Body of pancreas (tissue), 4 donors: ENCODE results near the gene PACS2. TPM values are rescaled to one million over a fixed set of nuclear protein-coding genes. Genes with fewer than 3 reads are reported as not detected.
A peak's percentile ranks its signal among the peaks of the same experiment; 100 is the strongest.
"Not testable (repeated sequence)": the region's sequence is repeated elsewhere in the genome, so short reads cannot be mapped to it uniquely, and the experiment has no call there.

Experiments
- ATAC-seq: fragments of 150-250 bp; one replicate; pipeline ENCODE4 v1.9.1; 2016
- DNase-seq, 4 donors: peaks; one replicate each; pipeline ENCODE4 v3.0.0-alpha.2; 2019
- H3K27ac ChIP-seq, 4 donors: fragments of 200-600 bp; sonication (generic); 1 replicate in 3 of 4; 2 replicates in 1 of 4; pipeline versions ENCODE4 v1.5.1 to v1.6.1; 2016 to 2019; ENCODE audit warnings: mild to moderate bottlenecking in 1 of 4, mixed read lengths in 1 of 4, moderate library complexity in 1 of 4
- H3K27me3 ChIP-seq, 2 donors: fragments of 200-600 bp; sonication (generic); one replicate each; pipeline ENCODE4 v1.6.0; 2016; ENCODE audit warnings: mild to moderate bottlenecking in 1 of 2
- H3K36me3 ChIP-seq, 2 donors: fragments of 200-600 bp; sonication (generic); replicated peaks in 1 of 2; 2 replicates each; pipeline ENCODE4 v1.5.1; 2016; ENCODE audit warnings: low read depth in 2 of 2; ENCODE audit not compliant: insufficient read depth in 1 of 2
- H3K4me1 ChIP-seq: fragments of 200-600 bp; sonication (generic); one replicate; pipeline ENCODE4 v1.6.0; 2016
- H3K4me3 ChIP-seq, 2 donors: fragments of 200-600 bp; sonication (generic); 1 replicate in 1 of 2; 2 replicates in 1 of 2; pipeline ENCODE4 v1.5.1; 2016 to 2019
- H3K9me3 ChIP-seq, 3 donors: fragments of 200-600 bp; sonication (generic); 1 replicate in 2 of 3; 2 replicates in 1 of 3; pipeline ENCODE4 v1.5.1; 2016
- CTCF ChIP-seq, 7 experiments: fragments of 450-650 bp in 4 of 7; fragments of 200-600 bp in 3 of 7; sonication (generic) in 3 of 7; IDR thresholded peaks; one replicate each; pipeline ENCODE4 v1.5.1; 2016 to 2019; ENCODE audit warnings: antibody characterized with exemption in 7 of 7
- POLR2A ChIP-seq, 3 donors: fragments of 450-650 bp; IDR thresholded peaks; one replicate each; pipeline ENCODE4 v1.6.1; 2016; ENCODE audit warnings: antibody characterized with exemption in 3 of 3, mild to moderate bottlenecking in 2 of 3
- WGBS, 2 donors: methylation state at CpG; one replicate each; pipeline ENCODE4 v1.1.5; 2017; 5-methylcytosine and 5-hydroxymethylcytosine counted together
- intact Hi-C: fragments of 100-400 bp; cut with DNase I; formaldehyde crosslinking; loops from one replicate; pipeline ENCODE4 v1.15.1; 2023
- total RNA-seq, 2 donors: library from RNA; depleted of rRNA; stranded (reverse); fragments of >200 nt; gene quantifications; one replicate each; pipeline ENCODE4 v1.1.0, GENCODE V29; 2016

Gene PACS2
- total RNA-seq, 2 donors from 2014 or later, result 56.6 to 102 TPM

- Histone ChIP-seq H3K36me3 (no peaks in the 10 kb centered on the region), H3K9me3 (no peaks in the 10 kb centered on the region), H3K4me1 (peaks cover 34% of the 10 kb centered on the region), H3K4me3 (no peak overlapping the region), H3K27ac (peak overlapping the region in 1 of 4 donors; percentile 17), H3K27me3 (no peaks in the 10 kb centered on the region)
- DNase-seq (peak in 3 of 4 donors; percentile 48 to 61 (median 59)), ATAC-seq (peak; percentile 72)
- intact Hi-C loops, result loop anchor here (10.0 kb wide), 1 partner anchor 199 kb away; no protein-coding TSS in a partner anchor
- TF ChIP-seq CTCF (IDR thresholded peaks at IDR 0.05), result no peak
- TF ChIP-seq POLR2A (IDR thresholded peaks at IDR 0.05), result no peak
- 20 to 55% methylated on average over 1 to 15 of the region's 15 CpGs for WGBS, 2 donors
Observed at GRCh38 chr14:105294142-105294597, 20.4 kb upstream of the PACS2 start.

GRCh38 chr14:105297311-105297710 lies 17.2 kb upstream of the PACS2 start:
- not testable (repeated sequence) for H3K9me3 ChIP-seq, H3K4me3 ChIP-seq, H3K27me3 ChIP-seq, ATAC-seq, H3K27ac ChIP-seq, H3K36me3 ChIP-seq, DNase-seq
- peaks cover 48% of the 10 kb centered on the region for H3K4me1 ChIP-seq
- intact Hi-C loops, result loop anchor here (10.0 kb wide), 1 partner anchor 203 kb away; no protein-coding TSS in a partner anchor
- 91 to 92% methylated on average over 11 of the region's 11 CpGs for WGBS, 2 donors

GRCh38 chr14:105299654-105300541 lies 14.7 kb upstream of the PACS2 start:
- WGBS, 2 donors, result 4 to 10% methylated on average over 18 to 48 of the region's 54 CpGs
- peak overlapping the region; percentile 94 to 99 (median 98) for H3K27ac ChIP-seq
- peak; percentile 9 for ATAC-seq
- peak in 1 of 4 donors; percentile 61 for DNase-seq
- no peaks in the 10 kb centered on the region for H3K27me3 ChIP-seq
- no peak for TF ChIP-seq POLR2A (IDR thresholded peaks at IDR 0.05)
- TF ChIP-seq CTCF (IDR thresholded peaks at IDR 0.05), result no peak
- H3K4me3 ChIP-seq, result peak overlapping the region; percentile 48 to 59
- intact Hi-C loops, result loop anchor here (10.0 kb wide), 1 partner anchor 205 kb away; no protein-coding TSS in a partner anchor
- H3K36me3 ChIP-seq, result no peaks in the 10 kb centered on the region
- no peaks in the 10 kb centered on the region for H3K9me3 ChIP-seq
- peaks cover 27% of the 10 kb centered on the region for H3K4me1 ChIP-seq

- peak within 1 kb of the TSS; percentile 48 to 59 for H3K4me3 ChIP-seq
- ATAC-seq (peak; percentile 91), DNase-seq (peak; percentile 95 to 97 (median 96))
- H3K27ac ChIP-seq, result peak within 1 kb of the TSS; percentile 94 to 99 (median 98)
- no peaks in the 10 kb centered on the region for H3K36me3 ChIP-seq
- WGBS, 2 donors, result 1% methylated on average over 81 of the region's 90 CpGs; no CpG with 5 or more reads in 1 of the 2 donors
- no peaks in the 10 kb centered on the region for H3K9me3 ChIP-seq
- TF ChIP-seq POLR2A (IDR thresholded peaks at IDR 0.05), result peak in 1 of 3 donors; percentile 58
- TF ChIP-seq CTCF (IDR thresholded peaks at IDR 0.05), result peak in 1 of 7 experiments; percentile 15
- intact Hi-C loops, result no loop called here
- peaks cover 26% of the 10 kb centered on the region for H3K4me1 ChIP-seq
- H3K27me3 ChIP-seq, result no peaks in the 10 kb centered on the region
Observed at GRCh38 chr14:105300542-105301102, 13.9 kb upstream of the PACS2 start, which contains the start of gene BRF1. TSS of gene BRF1 (minus strand) at chr14:105301001. CDS start at chr14:105300629, 372 bp downstream.
